ENCODE measurements around the gene VRK2. TPM values are rescaled to one million over a fixed set of nuclear protein-coding genes. Genes with fewer than 3 reads are reported as not detected.

Gene VRK2
- 10 to 100 TPM; 24.8 to 25.7 TPM for total RNA-seq

DNA sequence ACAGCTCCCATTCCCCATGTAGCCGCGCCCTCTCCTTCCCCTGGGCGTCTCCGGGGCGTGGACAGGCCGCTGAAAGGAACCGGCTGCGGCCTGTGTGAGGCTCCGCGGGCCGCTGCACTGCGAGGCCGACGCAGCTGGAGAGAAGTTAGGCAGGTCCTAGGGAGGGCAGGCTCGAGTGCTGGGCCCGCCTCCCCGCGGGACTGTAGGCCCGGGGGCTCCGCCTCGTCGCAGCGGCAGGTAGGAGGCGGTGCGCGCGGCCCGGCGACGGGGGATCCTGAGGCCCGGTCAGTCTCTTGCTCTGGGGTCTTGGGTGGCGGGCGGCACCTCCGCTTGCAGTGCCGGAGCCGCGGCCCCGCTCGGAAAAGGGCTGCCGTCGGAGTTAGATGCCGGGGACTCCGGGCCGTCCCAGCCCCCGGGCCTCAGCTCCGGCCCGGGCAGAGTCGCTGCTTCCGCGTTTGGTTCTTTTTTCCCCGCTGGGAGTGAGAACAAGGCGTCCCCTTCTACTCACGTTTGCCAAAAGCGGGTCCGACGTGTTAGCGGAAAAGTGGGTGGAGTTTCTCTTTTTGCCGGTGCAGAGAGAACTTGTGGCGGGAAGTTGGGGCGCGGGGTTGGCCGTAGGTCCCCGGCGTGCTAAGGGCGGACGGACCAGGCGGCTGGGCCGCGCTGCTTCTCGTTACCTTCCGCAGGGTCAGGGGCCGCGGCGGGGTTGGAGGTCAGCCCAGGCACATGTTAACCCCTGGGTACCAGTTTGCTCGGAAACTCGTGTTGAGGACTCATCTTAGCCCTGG is at the start of gene VRK2:
Gene VRK2, plus strand, starts transcription at position 222 of the 788 bp plus-strand sequence. CDS start 2,026 bp downstream, outside the sequence.
- ChIA-PET CTCF (no interaction called here), POLR2A (interaction anchor here (0.6 kb wide), 3 partner anchors 21 to 323 kb away, joined by 3 read pairs; no protein-coding TSS in a partner anchor)

DNA sequence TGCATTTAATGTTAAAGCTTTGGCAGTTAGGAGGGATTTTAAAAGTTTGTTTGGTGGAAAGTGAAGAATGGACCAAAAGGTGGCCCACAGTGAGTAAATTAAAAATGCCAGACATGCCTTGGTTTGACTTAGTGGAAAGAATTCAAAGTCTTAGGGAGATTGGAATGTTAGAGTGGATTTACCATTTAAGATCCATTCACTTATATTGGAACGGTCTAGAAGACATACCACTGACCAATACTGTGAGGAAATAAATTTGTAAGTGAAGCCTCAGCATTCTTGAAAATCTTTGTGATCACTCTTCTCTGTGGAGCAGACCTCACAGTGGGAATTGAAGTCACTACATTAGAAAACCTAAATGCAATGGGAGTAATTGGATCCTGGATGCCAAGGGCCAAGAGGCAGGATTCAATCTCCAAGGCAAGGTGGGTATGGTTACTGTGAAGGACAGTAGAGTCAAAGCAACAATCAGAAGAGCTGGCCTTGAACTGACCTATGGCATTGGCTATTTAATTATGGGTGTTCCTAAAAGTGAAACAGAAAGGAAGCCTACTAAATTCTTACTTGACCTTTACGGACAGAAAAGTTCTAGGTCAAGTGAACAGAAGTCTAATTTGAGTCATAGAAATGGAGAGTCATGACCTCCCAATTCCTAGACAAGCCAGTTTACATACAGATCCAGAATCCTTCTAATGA is 40.2 kb upstream of the VRK2 start:
- POLR2A ChIA-PET, result no interaction called here
- CTCF ChIA-PET, result no interaction called here

DNA sequence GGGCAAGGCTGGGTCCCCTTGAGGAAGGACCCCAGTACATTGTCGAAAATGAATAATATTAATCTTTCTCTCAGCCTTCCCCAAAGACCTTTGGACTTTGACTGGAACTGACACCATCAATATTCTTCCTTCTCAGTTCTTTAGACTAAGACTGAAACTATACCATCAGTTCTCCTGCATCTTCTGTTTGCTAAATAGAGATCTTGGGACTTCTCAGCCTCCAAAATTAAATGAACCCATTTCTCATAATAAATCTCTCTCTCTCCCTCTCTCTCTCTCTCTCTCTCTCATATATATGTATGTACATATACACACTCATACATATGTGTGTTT is 39.7 kb upstream of the VRK2 start:
- POLR2A ChIA-PET, result no interaction called here

GRCh38 chr2:58010599-58010998 is 36.0 kb upstream of the VRK2 start:
- ChIA-PET POLR2A (no interaction called here), CTCF (no interaction called here)

More for the DNA sequence above, 39.7 kb upstream of the VRK2 start:
- CTCF ChIA-PET, result no interaction called here

DNA sequence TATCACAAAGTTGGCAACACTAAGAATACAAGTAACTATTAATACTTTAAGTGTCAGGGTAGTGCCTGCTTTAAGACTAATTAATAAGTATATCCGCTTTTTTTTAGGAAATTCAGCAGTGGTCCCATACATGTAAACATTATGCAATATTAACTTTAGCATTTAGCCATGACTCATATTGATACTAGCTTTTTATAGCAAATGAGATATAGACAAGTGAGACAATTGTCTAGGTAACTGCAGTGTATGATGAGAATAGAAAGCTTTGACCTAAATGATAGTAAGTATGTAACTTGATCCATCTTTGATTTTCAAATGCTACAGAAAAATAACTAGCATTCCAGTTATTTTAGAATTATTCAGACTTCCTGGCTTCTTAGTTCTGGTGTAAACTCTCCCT is 27.4 kb upstream of the VRK2 start:
- ChIA-PET CTCF (no interaction called here), POLR2A (no interaction called here)

GRCh38 chr2:58025150-58025933 is 21.3 kb upstream of the VRK2 start:
- ChIA-PET POLR2A (interaction anchor here (0.7 kb wide), 1 partner anchor 21 kb away, joined by 3 read pairs; no protein-coding TSS in a partner anchor), CTCF (no interaction called here)

GRCh38 chr2:58027029-58027428 is 19.6 kb upstream of the VRK2 start:
- ChIA-PET POLR2A (no interaction called here), CTCF (no interaction called here)

GRCh38 chr2:58030771-58031170 is 15.8 kb upstream of the VRK2 start:
- CTCF ChIA-PET, result no interaction called here

DNA sequence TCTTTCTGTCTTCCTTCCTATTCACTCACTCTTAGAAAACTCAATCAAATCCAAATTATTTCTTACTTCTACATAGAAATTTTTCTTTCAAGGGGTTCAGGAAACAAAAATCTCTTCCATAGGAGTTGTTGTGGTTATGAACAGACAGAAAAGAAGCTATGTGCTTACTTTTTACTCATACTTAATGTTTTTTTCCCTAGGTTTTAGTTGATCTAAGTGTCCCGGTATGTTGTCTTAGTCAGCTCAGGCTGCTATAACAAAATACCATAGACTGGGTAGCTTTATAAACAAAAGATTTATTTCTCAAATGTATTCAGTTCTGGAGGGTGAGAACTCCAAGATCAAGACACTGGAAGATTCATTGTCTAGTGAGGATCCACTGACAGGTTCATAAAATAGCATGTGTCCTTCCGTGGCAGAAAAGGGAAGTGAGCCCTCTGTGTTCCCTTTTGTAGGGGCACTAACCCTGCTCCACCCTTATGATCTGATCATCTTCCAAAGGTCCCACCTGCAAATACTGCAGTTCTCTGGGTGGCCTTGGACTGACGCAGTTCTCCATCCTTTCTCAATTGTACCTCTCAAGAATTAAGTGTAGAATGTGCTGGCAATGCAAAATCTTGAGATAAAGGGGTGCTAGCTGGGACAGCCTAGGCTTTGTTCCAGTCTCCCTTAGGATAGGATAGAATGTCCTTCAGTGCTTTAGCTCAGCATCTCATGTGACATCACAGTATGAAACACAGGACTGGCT is 14.4 kb upstream of the VRK2 start:
- POLR2A ChIA-PET, result no interaction called here
- CTCF ChIA-PET, result no interaction called here

More at GRCh38 chr2:58030771-58031170, 15.8 kb upstream of the VRK2 start:
- POLR2A ChIA-PET, result no interaction called here

DNA sequence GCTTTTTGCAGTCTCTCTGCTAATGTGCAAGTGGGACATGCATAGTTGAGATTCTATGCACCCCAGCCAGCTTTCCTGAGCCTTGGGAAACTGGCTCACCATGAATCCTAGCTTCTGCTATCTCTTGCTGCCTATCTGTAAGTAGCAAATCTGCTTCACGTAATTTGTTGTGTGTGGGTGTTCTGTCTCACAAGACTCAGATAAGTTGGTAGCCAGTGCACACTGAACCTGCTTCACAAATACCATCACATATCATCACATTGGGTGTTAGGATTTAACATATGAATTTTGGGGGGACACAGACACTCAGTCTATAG is 13.9 kb upstream of the VRK2 start:
- CTCF ChIA-PET, result no interaction called here
- POLR2A ChIA-PET, result no interaction called here

GRCh38 chr2:58033530-58033929 is 13.1 kb upstream of the VRK2 start:
- POLR2A ChIA-PET, result no interaction called here
- CTCF ChIA-PET, result no interaction called here

GRCh38 chr2:58035352-58035751 is 11.3 kb upstream of the VRK2 start:
- ChIA-PET CTCF (no interaction called here), POLR2A (no interaction called here)

DNA sequence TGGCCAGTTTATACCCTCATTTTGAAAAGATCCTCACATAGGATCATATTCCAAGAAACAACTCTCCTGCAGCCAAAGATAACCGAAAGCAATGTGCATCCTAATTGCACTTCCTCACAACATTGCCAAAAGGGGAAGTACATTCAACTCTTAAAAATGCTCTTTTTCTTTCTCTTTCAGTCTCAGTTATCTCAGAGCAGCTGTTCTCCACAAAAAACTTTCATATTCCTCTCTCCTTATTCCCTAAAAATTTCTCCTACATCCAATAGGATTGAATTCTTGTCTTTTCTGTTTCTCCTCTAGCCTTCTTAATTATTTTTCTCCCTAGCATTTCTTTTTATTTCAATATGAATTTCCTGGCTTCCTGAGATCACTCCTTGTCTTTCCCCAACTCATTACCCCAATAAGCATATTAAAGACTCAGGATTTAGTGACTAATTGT is 7.4 kb upstream of the VRK2 start:
- POLR2A ChIA-PET, result no interaction called here
- CTCF ChIA-PET, result no interaction called here

GRCh38 chr2:58042486-58042970 is 4.1 kb upstream of the VRK2 start:
- ChIA-PET CTCF (no interaction called here), POLR2A (no interaction called here)

DNA sequence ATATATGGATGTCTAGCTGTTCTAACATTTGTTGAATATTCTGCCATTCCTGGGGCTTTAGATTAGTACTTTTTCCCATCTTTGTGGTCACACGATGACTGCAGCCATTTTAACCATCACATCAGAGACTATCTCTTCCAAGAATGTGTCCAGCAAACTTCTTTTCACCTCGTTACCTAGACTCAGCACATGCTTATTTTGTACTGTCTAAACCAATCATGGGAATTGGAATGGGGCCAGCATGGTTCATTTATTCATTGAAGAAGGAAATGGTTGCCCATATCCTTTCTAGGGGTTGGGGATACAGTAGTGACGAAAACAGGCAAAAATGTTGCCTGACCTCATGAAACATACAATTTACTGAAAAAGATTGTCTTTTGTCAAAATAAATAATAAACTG is 2.5 kb upstream of the VRK2 start:
- CTCF ChIA-PET, result no interaction called here
- POLR2A ChIA-PET, result no interaction called here

DNA sequence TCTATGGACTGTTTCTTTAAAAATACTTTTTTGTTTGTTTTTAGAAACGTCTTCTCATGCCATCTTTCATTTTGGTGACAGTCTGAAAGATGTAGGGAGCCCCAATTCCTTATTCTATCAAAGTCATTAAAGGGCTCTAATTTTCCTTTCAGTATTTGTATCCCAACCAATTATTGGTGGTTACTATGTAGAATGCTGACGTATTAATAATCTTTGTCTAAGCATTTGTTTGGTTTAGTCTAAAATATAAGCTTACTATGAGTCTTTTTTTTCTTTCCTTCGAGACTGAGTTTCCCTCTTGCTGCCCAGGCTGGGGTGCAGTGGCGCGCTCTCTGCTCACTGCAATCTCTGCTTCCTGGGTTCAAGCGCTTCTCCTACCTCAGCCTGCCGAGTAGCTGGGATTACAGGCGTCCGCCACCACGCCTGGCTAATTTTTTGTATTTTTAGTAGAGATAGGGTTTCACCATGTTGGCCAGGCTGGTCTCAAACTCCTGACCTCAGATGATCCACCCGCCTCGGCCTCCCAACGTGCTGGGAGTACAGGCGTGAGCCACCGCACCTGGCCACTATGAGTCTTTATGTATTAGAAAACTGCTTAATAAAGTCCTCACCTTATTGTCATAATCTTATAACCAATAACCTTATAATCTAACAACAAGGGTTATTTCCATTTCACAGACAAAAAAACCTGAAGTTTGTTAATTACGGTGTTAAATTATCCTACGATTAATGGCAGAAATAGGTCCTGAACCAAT is 849 bp upstream of the VRK2 start:
- POLR2A ChIA-PET, result interaction anchor here (0.6 kb wide), 3 partner anchors 20 to 322 kb away, joined by 3 read pairs; no protein-coding TSS in a partner anchor

DNA sequence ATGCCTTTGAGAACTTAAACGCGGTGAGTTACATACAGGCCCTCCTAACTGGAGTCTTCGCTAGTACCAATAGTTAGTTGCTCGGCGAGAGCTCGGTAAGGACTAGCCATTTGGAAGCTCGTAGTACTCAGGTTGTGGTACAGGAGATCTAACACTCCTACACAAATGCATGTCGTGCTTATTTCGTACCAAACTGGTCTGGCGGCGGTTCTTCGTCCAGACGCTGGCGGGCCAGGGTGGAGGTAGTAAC is 346 bp upstream of the VRK2 start:
- CTCF ChIA-PET, result no interaction called here

More for the DNA sequence above, 849 bp upstream of the VRK2 start:
- CTCF ChIA-PET, result no interaction called here

GRCh38 chr2:58047373-58047935 is 848 bp downstream of the VRK2 start:
- ChIA-PET CTCF (no interaction called here), POLR2A (no interaction called here)

More for the DNA sequence above, 346 bp upstream of the VRK2 start:
- POLR2A ChIA-PET, result interaction anchor here (0.6 kb wide), 3 partner anchors 20 to 323 kb away, joined by 3 read pairs; no protein-coding TSS in a partner anchor

- ChIA-PET CTCF (no interaction called here), POLR2A (no interaction called here)
Observed at GRCh38 chr2:58047961-58048360, 1.4 kb downstream of the VRK2 start.
